Measurements from ENCODE around the gene DNAJC5G. TPM values are rescaled to one million over a fixed set of nuclear protein-coding genes. Genes with fewer than 3 reads are reported as not detected.

The DNAJC5G gene
- total and polyA plus RNA-seq, 2 of the 13 experiments (the other 11 are each of a cell fraction or from before 2014, with no cell fraction given), result 0.05 TPM; not detected in 1

DNA sequence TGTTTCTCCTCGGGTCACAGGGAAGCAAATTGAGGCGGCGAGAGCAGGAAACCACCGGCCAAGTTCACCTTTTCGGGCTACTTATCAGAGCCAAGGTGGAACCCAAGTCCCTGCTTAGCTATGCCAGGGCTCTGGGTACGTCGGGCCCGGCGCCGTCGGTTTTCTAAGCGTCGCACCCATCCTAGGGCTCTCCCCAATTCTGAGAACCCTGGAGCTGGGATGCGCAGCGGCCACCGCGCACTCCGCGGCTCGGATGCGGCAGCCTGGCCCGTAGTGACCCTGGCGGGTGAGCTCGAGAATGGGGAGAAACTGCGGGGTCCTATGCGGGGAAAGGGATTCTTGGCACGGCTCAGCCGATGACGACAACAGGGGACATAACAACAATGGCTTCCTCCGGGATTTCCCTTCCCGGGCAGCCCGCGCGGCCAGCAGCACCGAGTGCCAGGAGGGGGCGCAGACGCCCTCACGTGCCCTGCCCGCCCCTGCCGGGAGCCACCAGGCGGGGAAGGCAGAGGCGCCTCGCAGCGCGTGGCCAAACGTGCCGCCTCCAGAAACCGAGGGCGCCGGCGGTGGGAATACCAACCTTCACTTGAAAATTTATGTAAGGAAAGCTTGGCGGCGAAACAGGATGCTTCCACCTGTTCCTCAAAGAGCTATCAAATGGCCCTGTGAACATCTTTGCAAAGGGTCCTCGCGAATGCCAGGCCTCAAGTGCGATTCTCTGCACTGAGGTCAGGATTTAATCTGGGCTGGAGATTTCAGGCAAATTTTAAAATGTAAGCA, 10.3 kb upstream of the DNAJC5G start (continued):
- TF ChIP-seq ZNF44 (CRISPR knock-in tag; IDR thresholded peaks at IDR 0.05) (no peak), ATRX (CRISPR knock-in tag; IDR thresholded peaks at IDR 0.05; ENCODE audit: borderline replicate concordance) (no peak), U2AF1 (optimal IDR thresholded peaks at IDR 0.05; ENCODE audit: low read depth, low read length) (no peak), ZNF703 (CRISPR knock-in tag; IDR thresholded peaks at IDR 0.05; ENCODE audit: borderline replicate concordance) (0 out of 2 replicates have a peak, but pooled peaks have one; percentile 80), ZNF615 (CRISPR knock-in tag; IDR thresholded peaks at IDR 0.05; ENCODE audit: borderline replicate concordance) (no peak), MAFK (conservative IDR thresholded peaks at IDR 0.05 in 1 of 2, IDR thresholded peaks at IDR 0.05 in 1 of 2; ENCODE audit: low read length in 2 of 2) (no peak), ZNF121 (CRISPR knock-in tag; IDR thresholded peaks at IDR 0.05) (peak; percentile 76), ZNF589 (CRISPR knock-in tag; conservative IDR thresholded peaks at IDR 0.05) (0 out of 2 replicates have a peak, but pooled peaks have one; percentile 29), LRRFIP1 (CRISPR knock-in tag; conservative IDR thresholded peaks at IDR 0.05) (no peak), SIN3A (IDR thresholded peaks at IDR 0.05; ENCODE audit: borderline replicate concordance, low read depth, low read length) (0 out of 2 replicates have a peak, but pooled peaks have one; percentile 36), NBN (conservative IDR thresholded peaks at IDR 0.05) (no peak), SMC3 (IDR thresholded peaks at IDR 0.05; ENCODE audit: low read length) (peak; percentile 10; the same call in 1 of the 2 replicates), TRAFD1 (CRISPR knock-in tag; IDR thresholded peaks at IDR 0.05; ENCODE audit: borderline replicate concordance) (no peak), ZNF530 (CRISPR knock-in tag; IDR thresholded peaks at IDR 0.05; ENCODE audit: low read depth) (no peak), SSRP1 (CRISPR knock-in tag; IDR thresholded peaks at IDR 0.05) (no peak), YEATS2 (CRISPR knock-in tag; IDR thresholded peaks at IDR 0.05; ENCODE audit: borderline replicate concordance) (no peak), NFYB (CRISPR knock-in tag; IDR thresholded peaks at IDR 0.05) (peak; percentile 36; the same call in 1 of the 2 replicates)
- TF ChIP-seq, protein P1, sequence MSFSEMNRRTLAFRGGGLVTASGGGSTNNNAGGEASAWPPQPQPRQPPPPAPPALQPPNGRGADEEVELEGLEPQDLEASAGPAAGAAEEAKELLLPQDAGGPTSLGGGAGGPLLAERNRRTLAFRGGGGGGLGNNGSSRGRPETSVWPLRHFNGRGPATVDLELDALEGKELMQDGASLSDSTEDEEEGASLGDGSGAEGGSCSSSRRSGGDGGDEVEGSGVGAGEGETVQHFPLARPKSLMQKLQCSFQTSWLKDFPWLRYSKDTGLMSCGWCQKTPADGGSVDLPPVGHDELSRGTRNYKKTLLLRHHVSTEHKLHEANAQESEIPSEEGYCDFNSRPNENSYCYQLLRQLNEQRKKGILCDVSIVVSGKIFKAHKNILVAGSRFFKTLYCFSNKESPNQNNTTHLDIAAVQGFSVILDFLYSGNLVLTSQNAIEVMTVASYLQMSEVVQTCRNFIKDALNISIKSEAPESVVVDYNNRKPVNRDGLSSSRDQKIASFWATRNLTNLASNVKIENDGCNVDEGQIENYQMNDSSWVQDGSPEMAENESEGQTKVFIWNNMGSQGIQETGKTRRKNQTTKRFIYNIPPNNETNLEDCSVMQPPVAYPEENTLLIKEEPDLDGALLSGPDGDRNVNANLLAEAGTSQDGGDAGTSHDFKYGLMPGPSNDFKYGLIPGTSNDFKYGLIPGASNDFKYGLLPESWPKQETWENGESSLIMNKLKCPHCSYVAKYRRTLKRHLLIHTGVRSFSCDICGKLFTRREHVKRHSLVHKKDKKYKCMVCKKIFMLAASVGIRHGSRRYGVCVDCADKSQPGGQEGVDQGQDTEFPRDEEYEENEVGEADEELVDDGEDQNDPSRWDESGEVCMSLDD (CRISPR knock-in tag; IDR thresholded peaks at IDR 0.05; ENCODE audit: borderline replicate concordance), result no peak; the same call in 1 of the 2 replicates
- TF ChIP-seq, protein P2, sequence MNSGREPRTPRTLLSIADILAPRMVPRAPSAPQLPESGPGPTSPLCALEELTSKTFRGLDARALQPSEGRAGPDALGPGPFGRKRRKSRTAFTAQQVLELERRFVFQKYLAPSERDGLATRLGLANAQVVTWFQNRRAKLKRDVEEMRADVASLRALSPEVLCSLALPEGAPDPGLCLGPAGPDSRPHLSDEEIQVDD (CRISPR knock-in tag; IDR thresholded peaks at IDR 0.05; ENCODE audit: borderline replicate concordance), result 0 out of 2 replicates have a peak, but pooled peaks have one; percentile 46
- TF ChIP-seq, protein P3, sequence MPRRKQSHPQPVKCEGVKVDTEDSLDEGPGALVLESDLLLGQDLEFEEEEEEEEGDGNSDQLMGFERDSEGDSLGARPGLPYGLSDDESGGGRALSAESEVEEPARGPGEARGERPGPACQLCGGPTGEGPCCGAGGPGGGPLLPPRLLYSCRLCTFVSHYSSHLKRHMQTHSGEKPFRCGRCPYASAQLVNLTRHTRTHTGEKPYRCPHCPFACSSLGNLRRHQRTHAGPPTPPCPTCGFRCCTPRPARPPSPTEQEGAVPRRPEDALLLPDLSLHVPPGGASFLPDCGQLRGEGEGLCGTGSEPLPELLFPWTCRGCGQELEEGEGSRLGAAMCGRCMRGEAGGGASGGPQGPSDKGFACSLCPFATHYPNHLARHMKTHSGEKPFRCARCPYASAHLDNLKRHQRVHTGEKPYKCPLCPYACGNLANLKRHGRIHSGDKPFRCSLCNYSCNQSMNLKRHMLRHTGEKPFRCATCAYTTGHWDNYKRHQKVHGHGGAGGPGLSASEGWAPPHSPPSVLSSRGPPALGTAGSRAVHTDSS (CRISPR knock-in tag; conservative IDR thresholded peaks at IDR 0.05), result no peak
